Measurements from ENCODE around the gene HHEX.

- TF ChIP-seq POLR2A (IDR thresholded peaks at IDR 0.05; ENCODE audit: borderline replicate concordance, extremely low read depth, insufficient read depth, insufficient read length), result no peak
- TF ChIP-seq RAD21 (IDR thresholded peaks at IDR 0.05; ENCODE audit: low read depth), result no peak
- no peak for TF ChIP-seq CTCF (IDR thresholded peaks at IDR 0.05 in 2 of 3, conservative IDR thresholded peaks at IDR 0.05 in 1 of 3; ENCODE audit: borderline replicate concordance in 1 of 3, insufficient read depth in 1 of 3, low read depth in 2 of 3, low read length in 2 of 3)
- no peak for TF ChIP-seq REST (IDR thresholded peaks at IDR 0.05; ENCODE audit: low read depth)
- no peak for TF ChIP-seq EZH2phosphoT487 (IDR thresholded peaks at IDR 0.05; ENCODE audit: borderline replicate concordance)
- no peak for TF ChIP-seq POLR2AphosphoS5 (IDR thresholded peaks at IDR 0.05; ENCODE audit: low read depth, low read length)
- no peak for TF ChIP-seq JUND (IDR thresholded peaks at IDR 0.05)
- no peak for TF ChIP-seq ELF1 (IDR thresholded peaks at IDR 0.05; ENCODE audit: borderline replicate concordance, low read depth)
- no peak for TF ChIP-seq EZH2 (IDR thresholded peaks at IDR 0.05)
- TF ChIP-seq ATF3 (IDR thresholded peaks at IDR 0.05), result no peak
- TF ChIP-seq SP1 (IDR thresholded peaks at IDR 0.05; ENCODE audit: low read depth), result no peak
- no peak for TF ChIP-seq YY1 (IDR thresholded peaks at IDR 0.05; ENCODE audit: extremely low read depth, insufficient replicate concordance, low read depth, low read length)
Measured at GRCh38 chr10:92641492-92641891, 48.3 kb upstream of the HHEX start.
